NCI-H69 (cell line): Measurements from ENCODE around the gene SPOCK1.
"Not testable (repeated sequence)": the region's sequence is repeated elsewhere in the genome, so short reads cannot be mapped to it uniquely, and the experiment has no call there.

ENCODE experiments used
- DNase-seq: peaks from one replicate; lab custom pipeline; 2025; lab: John Stamatoyannopoulos, UW

The SPOCK1 gene

GRCh38 chr5:137263371-137264005 lies 235.6 kb downstream of the SPOCK1 start:
- DNase-seq: no peak

GRCh38 chr5:137262818-137263217 lies 236.3 kb downstream of the SPOCK1 start:
- DNase-seq: no peak

- peak; percentile 43 for DNase-seq
Measured at GRCh38 chr5:137260820-137261695, 238.1 kb downstream of the SPOCK1 start.

GRCh38 chr5:137259115-137259514 lies 240.0 kb downstream of the SPOCK1 start:
- not testable (repeated sequence) for DNase-seq

GRCh38 chr5:137254119-137255090 lies 244.7 kb downstream of the SPOCK1 start:
- DNase-seq: no peak

GRCh38 chr5:137252512-137252911 lies 246.6 kb downstream of the SPOCK1 start:
- no peak for DNase-seq

GRCh38 chr5:137250421-137250820 lies 248.7 kb downstream of the SPOCK1 start:
- no peak for DNase-seq

GRCh38 chr5:137248527-137248926 lies 250.6 kb downstream of the SPOCK1 start:
- DNase-seq: no peak

GRCh38 chr5:137245438-137245837 lies 253.7 kb downstream of the SPOCK1 start:
- DNase-seq: no peak

- DNase-seq: no peak
Measured at GRCh38 chr5:137240285-137240684, 258.8 kb downstream of the SPOCK1 start.

- DNase-seq: peak; percentile 49
Measured at GRCh38 chr5:137236849-137237507, 262.1 kb downstream of the SPOCK1 start.

- no peak for DNase-seq
Measured at GRCh38 chr5:137236252-137236651, 262.9 kb downstream of the SPOCK1 start.

- no peak for DNase-seq
Measured at GRCh38 chr5:137234973-137235943, 263.9 kb downstream of the SPOCK1 start.

- no peak for DNase-seq
Measured at GRCh38 chr5:137233726-137234125, 265.4 kb downstream of the SPOCK1 start.

- DNase-seq: not testable (repeated sequence)
Measured at GRCh38 chr5:137233304-137233703, 265.8 kb downstream of the SPOCK1 start.

- DNase-seq: no peak
Measured at GRCh38 chr5:137231540-137231939, 267.6 kb downstream of the SPOCK1 start.

- no peak for DNase-seq
Measured at GRCh38 chr5:137228816-137229215, 270.3 kb downstream of the SPOCK1 start.

GRCh38 chr5:137226081-137226480 lies 273.0 kb downstream of the SPOCK1 start:
- no peak for DNase-seq

GRCh38 chr5:137223324-137224295 lies 275.5 kb downstream of the SPOCK1 start:
- no peak for DNase-seq
